SK-N-SH treated with all-trans-retinoic acid at 6 μM for 48 hours (cell line): ENCODE results near the gene PSMC3IP.

Experiments used
- ATAC-seq: fragments of 200-7000 bp; cut with Tn5 transposase; 3 replicates; pipeline ENCODE4 v1.9.1; 2020; ENCODE audit warnings: mild to moderate bottlenecking, moderate library complexity
- ARNTL ChIP-seq: fragments of 450-650 bp; formaldehyde crosslinking; IDR thresholded peaks from 2 replicates; pipeline ENCODE4 v1.5.0; 2020; ENCODE audit warnings: low read depth, mild to moderate bottlenecking, moderate library complexity, borderline replicate concordance
- BACH2 ChIP-seq: fragments of 250-450 bp; sonication (Bioruptor Pico); IDR thresholded peaks from 2 replicates; pipeline ENCODE4 v1.9.0; 2021; ENCODE audit warnings: mild to moderate bottlenecking, borderline replicate concordance
- ISL1 ChIP-seq: fragments of 250-450 bp; sonication (Bioruptor Pico); IDR thresholded peaks from 2 replicates; pipeline ENCODE4 v2.1.2; 2022; ENCODE audit warnings: mild to moderate bottlenecking, moderate library complexity
- TCF4 ChIP-seq: fragments of 250-450 bp; sonication (Bioruptor Pico); IDR thresholded peaks from 2 replicates; pipeline ENCODE4 v1.8.0; 2021; ENCODE audit warnings: mild to moderate bottlenecking, moderate library complexity, borderline replicate concordance
- TSHZ2 ChIP-seq: fragments of 250-450 bp; sonication (Bioruptor Pico); IDR thresholded peaks from 2 replicates; pipeline ENCODE4 v1.5.0; 2020; ENCODE audit warnings: mild to moderate bottlenecking, moderate library complexity
- ZC3H10 ChIP-seq: fragments of 250-450 bp; sonication (Bioruptor Pico); IDR thresholded peaks from 2 replicates; pipeline ENCODE4 v1.5.1; 2021; ENCODE audit warnings: mild to moderate bottlenecking, moderate library complexity
- ZFP3 ChIP-seq: fragments of 250-450 bp; sonication (Bioruptor Pico); IDR thresholded peaks from 2 replicates; pipeline ENCODE4 v1.5.0; 2020; ENCODE audit warnings: mild to moderate bottlenecking, moderate library complexity
- ZFP30 ChIP-seq: fragments of 450-650 bp; formaldehyde crosslinking; IDR thresholded peaks from 2 replicates; pipeline ENCODE4 v1.5.0; 2022; ENCODE audit warnings: mild to moderate bottlenecking, moderate library complexity
- ZNF565 ChIP-seq: fragments of 450-650 bp; formaldehyde crosslinking; conservative IDR thresholded peaks from 2 replicates; pipeline ENCODE4 v1.5.0; 2020; ENCODE audit warnings: low read depth, mild to moderate bottlenecking, moderate library complexity
- ZNF70 ChIP-seq: fragments of 450-650 bp; formaldehyde crosslinking; IDR thresholded peaks from 2 replicates; pipeline ENCODE4 v1.5.0; 2020; ENCODE audit warnings: mild to moderate bottlenecking, moderate library complexity
- ZNF8 ChIP-seq: fragments of 450-650 bp; formaldehyde crosslinking; IDR thresholded peaks from 2 replicates; pipeline ENCODE4 v1.5.0; 2020; ENCODE audit warnings: mild to moderate bottlenecking, moderate library complexity
- TF ChIP-seq, protein P1 (sequence below): fragments of 250-450 bp; sonication (Bioruptor Pico); IDR thresholded peaks from 2 replicates; pipeline ENCODE4 v1.5.1; 2020; ENCODE audit warnings: low read depth, mild to moderate bottlenecking, moderate library complexity
- TF ChIP-seq, protein P2 (sequence below): fragments of 250-450 bp; sonication (Bioruptor Pico); IDR thresholded peaks from 2 replicates; pipeline ENCODE4 v1.8.0; 2021; ENCODE audit warnings: low read depth, mild to moderate bottlenecking, moderate library complexity, borderline replicate concordance
- TF ChIP-seq, protein P3 (sequence below): fragments of 250-450 bp; sonication (Bioruptor Pico); IDR thresholded peaks from 2 replicates; pipeline ENCODE4 v1.5.1; 2021; ENCODE audit warnings: mild to moderate bottlenecking, moderate library complexity

The PSMC3IP gene

DNA sequence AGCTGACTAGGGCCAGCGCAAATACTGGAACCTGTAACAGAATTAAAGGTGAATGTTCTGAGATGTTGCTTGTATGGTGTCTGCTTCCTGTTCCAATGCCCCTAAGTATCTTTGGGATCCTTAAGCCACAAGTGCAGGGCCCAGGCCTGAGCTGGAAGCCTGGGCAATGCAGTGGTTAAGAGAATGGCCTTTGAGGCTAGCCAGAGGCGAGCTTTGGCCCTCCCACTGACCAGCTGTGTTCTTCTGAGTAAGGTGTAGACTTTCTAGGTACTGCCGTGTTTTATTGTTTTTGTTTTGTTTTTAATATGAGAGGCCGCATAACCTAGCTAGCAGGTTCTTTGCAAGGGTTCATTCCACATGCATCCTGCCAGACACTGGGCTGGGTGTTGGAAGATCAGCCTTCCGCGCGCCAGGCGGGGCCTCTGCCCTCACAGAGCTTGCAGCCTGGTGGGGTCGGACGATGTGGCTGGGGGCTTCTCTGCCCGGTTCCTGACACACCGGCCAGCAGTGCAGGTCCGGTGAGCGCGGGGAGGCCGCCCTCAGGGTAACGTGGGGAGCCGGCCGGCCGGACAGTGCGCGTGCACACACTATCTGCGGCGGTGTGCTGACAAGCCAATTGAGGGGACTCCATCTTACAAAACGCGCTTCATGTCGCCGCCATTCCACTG lies 11.2 kb downstream of the PSMC3IP start:
- TF ChIP-seq ZNF8 (CRISPR knock-in tag) (no peak), ZFP30 (CRISPR knock-in tag) (no peak), ISL1 (CRISPR knock-in tag) (no peak), ZC3H10 (CRISPR knock-in tag) (no peak), ZFP3 (CRISPR knock-in tag) (no peak), ZNF565 (CRISPR knock-in tag) (no peak), BACH2 (no peak), ZNF70 (CRISPR knock-in tag) (no peak)
- TF ChIP-seq, protein P1, sequence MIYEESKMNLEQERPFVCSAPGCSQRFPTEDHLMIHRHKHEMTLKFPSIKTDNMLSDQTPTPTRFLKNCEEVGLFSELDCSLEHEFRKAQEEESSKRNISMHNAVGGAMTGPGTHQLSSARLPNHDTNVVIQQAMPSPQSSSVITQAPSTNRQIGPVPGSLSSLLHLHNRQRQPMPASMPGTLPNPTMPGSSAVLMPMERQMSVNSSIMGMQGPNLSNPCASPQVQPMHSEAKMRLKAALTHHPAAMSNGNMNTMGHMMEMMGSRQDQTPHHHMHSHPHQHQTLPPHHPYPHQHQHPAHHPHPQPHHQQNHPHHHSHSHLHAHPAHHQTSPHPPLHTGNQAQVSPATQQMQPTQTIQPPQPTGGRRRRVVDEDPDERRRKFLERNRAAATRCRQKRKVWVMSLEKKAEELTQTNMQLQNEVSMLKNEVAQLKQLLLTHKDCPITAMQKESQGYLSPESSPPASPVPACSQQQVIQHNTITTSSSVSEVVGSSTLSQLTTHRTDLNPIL, result no peak
- TF ChIP-seq, protein P2, sequence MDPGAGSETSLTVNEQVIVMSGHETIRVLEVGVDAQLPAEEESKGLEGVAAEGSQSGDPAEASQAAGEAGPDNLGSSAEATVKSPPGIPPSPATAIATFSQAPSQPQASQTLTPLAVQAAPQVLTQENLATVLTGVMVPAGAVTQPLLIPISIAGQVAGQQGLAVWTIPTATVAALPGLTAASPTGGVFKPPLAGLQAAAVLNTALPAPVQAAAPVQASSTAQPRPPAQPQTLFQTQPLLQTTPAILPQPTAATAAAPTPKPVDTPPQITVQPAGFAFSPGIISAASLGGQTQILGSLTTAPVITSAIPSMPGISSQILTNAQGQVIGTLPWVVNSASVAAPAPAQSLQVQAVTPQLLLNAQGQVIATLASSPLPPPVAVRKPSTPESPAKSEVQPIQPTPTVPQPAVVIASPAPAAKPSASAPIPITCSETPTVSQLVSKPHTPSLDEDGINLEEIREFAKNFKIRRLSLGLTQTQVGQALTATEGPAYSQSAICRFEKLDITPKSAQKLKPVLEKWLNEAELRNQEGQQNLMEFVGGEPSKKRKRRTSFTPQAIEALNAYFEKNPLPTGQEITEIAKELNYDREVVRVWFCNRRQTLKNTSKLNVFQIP (CRISPR knock-in tag), result no peak
- TF ChIP-seq, protein P3, sequence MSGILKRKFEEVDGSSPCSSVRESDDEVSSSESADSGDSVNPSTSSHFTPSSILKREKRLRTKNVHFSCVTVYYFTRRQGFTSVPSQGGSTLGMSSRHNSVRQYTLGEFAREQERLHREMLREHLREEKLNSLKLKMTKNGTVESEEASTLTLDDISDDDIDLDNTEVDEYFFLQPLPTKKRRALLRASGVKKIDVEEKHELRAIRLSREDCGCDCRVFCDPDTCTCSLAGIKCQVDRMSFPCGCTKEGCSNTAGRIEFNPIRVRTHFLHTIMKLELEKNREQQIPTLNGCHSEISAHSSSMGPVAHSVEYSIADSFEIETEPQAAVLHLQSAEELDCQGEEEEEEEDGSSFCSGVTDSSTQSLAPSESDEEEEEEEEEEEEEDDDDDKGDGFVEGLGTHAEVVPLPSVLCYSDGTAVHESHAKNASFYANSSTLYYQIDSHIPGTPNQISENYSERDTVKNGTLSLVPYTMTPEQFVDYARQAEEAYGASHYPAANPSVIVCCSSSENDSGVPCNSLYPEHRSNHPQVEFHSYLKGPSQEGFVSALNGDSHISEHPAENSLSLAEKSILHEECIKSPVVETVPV, result no peak
- no peak; the same call in 2 of the 3 replicates for ATAC-seq

DNA sequence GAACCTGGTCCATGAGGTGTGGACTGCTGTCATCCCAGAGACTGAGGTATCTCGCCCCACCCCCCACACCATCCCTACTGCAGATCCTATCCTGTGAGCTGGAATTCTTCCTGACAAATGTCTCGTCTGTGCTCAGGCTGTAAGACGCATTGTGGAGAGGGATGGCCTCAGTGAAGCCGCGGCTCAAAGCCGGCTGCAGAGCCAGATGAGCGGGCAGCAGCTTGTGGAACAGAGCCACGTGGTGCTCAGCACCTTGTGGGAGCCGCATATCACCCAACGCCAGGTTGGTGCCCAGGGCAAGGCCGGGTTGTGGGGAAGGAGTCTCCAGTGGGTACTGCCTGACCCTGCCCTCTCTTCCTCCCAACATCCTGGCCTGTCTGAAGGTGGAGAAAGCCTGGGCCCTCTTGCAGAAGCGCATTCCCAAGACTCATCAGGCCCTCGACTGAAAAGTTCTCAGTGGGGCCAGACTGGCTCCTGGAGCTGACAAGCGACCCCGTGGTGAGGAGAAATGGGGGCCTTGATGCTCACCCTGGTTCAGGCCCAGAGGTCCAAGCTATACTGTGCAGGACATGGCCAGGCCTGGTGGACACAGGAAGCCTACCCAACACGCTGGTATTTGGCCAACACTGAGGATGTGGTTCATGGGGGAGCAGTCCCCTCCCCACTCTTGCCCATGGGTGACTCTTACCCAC lies 11.9 kb downstream of the PSMC3IP start:
- no peak for ATAC-seq

More for the DNA sequence above, 11.9 kb downstream of the PSMC3IP start:
- TF ChIP-seq ZFP30 (CRISPR knock-in tag) (no peak), TSHZ2 (CRISPR knock-in tag) (no peak), ARNTL (CRISPR knock-in tag) (no peak), TCF4 (CRISPR knock-in tag) (no peak), ZC3H10 (CRISPR knock-in tag) (no peak), ZNF8 (CRISPR knock-in tag) (no peak), ZNF565 (CRISPR knock-in tag) (no peak)
- TF ChIP-seq, protein P2 (CRISPR knock-in tag), result no peak
